GM12892 (cell line): ENCODE results near the gene CCL2.

Source experiments
- POLR2A ChIP-seq: IDR thresholded peaks from 2 replicates; pipeline ENCODE4 v1.6.1; 2011; ENCODE audit warnings: low read depth, low read length, control low read depth
- POLR2AphosphoS5 ChIP-seq: IDR thresholded peaks from 2 replicates; pipeline ENCODE4 v1.6.1; 2011; ENCODE audit warnings: low read depth, low read length, control low read depth
- TAF1 ChIP-seq: IDR thresholded peaks from 2 replicates; pipeline ENCODE4 v1.6.1; 2011; ENCODE audit warnings: low read depth, mild to moderate bottlenecking, control low read depth, low read length, borderline replicate concordance

DNA sequence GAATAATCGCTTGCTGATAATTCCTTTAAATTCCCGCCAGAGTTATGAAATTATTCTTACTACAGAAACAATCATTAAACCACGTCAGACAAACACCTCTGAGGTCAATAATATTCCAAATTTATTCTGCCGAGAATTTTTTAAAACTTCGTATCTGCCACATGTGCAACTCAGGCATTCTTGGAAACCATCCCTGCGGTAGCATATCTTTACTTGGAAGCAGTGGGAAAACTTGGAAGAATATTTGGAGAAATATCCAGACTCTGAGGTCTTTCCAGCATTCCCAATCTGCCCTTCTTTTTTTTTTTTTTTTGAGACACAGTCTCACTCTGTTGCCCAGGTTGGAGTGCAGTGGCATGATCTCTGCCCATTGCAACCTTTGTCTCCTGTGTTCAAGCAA lies 28.5 kb downstream of the CCL2 start:
- no peak for TF ChIP-seq TAF1
- no peak for TF ChIP-seq POLR2A
- TF ChIP-seq POLR2AphosphoS5, result no peak
